ENCODE results near the gene NANP.

GRCh38 chr20:25576783-25577530, 46.9 kb downstream of the NANP start:
- no peak for TF ChIP-seq POLR2AphosphoS5 (IDR thresholded peaks at IDR 0.05; ENCODE audit: low read depth, low read length)
- no peak for TF ChIP-seq REST (IDR thresholded peaks at IDR 0.05; ENCODE audit: low read depth)
- TF ChIP-seq, protein P1, sequence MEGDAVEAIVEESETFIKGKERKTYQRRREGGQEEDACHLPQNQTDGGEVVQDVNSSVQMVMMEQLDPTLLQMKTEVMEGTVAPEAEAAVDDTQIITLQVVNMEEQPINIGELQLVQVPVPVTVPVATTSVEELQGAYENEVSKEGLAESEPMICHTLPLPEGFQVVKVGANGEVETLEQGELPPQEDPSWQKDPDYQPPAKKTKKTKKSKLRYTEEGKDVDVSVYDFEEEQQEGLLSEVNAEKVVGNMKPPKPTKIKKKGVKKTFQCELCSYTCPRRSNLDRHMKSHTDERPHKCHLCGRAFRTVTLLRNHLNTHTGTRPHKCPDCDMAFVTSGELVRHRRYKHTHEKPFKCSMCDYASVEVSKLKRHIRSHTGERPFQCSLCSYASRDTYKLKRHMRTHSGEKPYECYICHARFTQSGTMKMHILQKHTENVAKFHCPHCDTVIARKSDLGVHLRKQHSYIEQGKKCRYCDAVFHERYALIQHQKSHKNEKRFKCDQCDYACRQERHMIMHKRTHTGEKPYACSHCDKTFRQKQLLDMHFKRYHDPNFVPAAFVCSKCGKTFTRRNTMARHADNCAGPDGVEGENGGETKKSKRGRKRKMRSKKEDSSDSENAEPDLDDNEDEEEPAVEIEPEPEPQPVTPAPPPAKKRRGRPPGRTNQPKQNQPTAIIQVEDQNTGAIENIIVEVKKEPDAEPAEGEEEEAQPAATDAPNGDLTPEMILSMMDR (IDR thresholded peaks at IDR 0.05 in 2 of 3, conservative IDR thresholded peaks at IDR 0.05 in 1 of 3; ENCODE audit: borderline replicate concordance in 1 of 3, insufficient read depth in 1 of 3, low read depth in 2 of 3, low read length in 2 of 3): no peak
- TF ChIP-seq EGR1 (IDR thresholded peaks at IDR 0.05; ENCODE audit: low read depth): no peak
- no peak for TF ChIP-seq EZH2phosphoT487 (IDR thresholded peaks at IDR 0.05; ENCODE audit: borderline replicate concordance)
- no peak for TF ChIP-seq EZH2 (IDR thresholded peaks at IDR 0.05)
